GM23248 (cell line): ENCODE measurements around the gene SND1. TPM values are rescaled to one million over a fixed set of nuclear protein-coding genes. Genes with fewer than 3 reads are reported as not detected.

Source experiments
- DNase-seq: peaks from one replicate; pipeline ENCODE4 v3.0.0-alpha.2; 2015
- H2AFZ ChIP-seq: fragments of 200-600 bp; sonication (generic); 2 replicates; pipeline ENCODE4 v1.6.1; 2016; ENCODE audit warnings: antibody characterized with exemption
- H3F3A ChIP-seq: fragments of 200-600 bp; sonication (generic); 2 replicates; pipeline ENCODE4 v1.6.1; 2016; ENCODE audit warnings: mild to moderate bottlenecking, antibody characterized with exemption, mixed run types; ENCODE audit not compliant: insufficient read depth
- H3K27ac ChIP-seq: fragments of 200-600 bp; sonication (generic); 2 replicates; pipeline ENCODE4 v1.5.1; 2016; ENCODE audit warnings: mild to moderate bottlenecking
- H3K27me3 ChIP-seq: fragments of 200-600 bp; sonication (generic); replicated peaks from 2 replicates; pipeline ENCODE4 v1.6.1; 2016; ENCODE audit warnings: mild to moderate bottlenecking; ENCODE audit not compliant: insufficient read depth
- H3K36me3 ChIP-seq: fragments of 200-600 bp; sonication (generic); 2 replicates; pipeline ENCODE4 v1.6.1; 2016; ENCODE audit warnings: low read depth, mild to moderate bottlenecking
- H3K4me1 ChIP-seq: fragments of 200-600 bp; sonication (generic); 2 replicates; pipeline ENCODE4 v1.6.1; 2016; ENCODE audit warnings: mild to moderate bottlenecking; ENCODE audit not compliant: insufficient read depth
- H3K4me2 ChIP-seq: fragments of 200-600 bp; sonication (generic); one replicate; pipeline ENCODE4 v1.6.1; 2016; ENCODE audit warnings: mild to moderate bottlenecking; ENCODE audit not compliant: unreplicated experiment
- H3K4me3 ChIP-seq: fragments of 200-600 bp; sonication (generic); 2 replicates; pipeline ENCODE4 v1.5.1; 2016; ENCODE audit warnings: mild to moderate bottlenecking
- H3K79me2 ChIP-seq: fragments of 200-600 bp; sonication (generic); 2 replicates; pipeline ENCODE4 v1.6.1; 2016; ENCODE audit warnings: mild to moderate bottlenecking; ENCODE audit not compliant: insufficient read depth
- H3K9ac ChIP-seq: fragments of 200-600 bp; sonication (generic); 2 replicates; pipeline ENCODE4 v1.6.1; 2016; ENCODE audit warnings: mild to moderate bottlenecking
- H3K9me2 ChIP-seq: fragments of 200-600 bp; sonication (generic); 2 replicates; pipeline ENCODE4 v1.6.1; 2016; ENCODE audit warnings: mixed run types, mild to moderate bottlenecking, moderate library complexity; ENCODE audit not compliant: insufficient read depth
- H3K9me3 ChIP-seq: fragments of 200-600 bp; sonication (generic); one replicate; pipeline ENCODE4 v1.6.1; 2017; ENCODE audit warnings: low read depth
- H4K20me1 ChIP-seq: fragments of 200-600 bp; sonication (generic); 2 replicates; pipeline ENCODE4 v1.6.0; 2016; ENCODE audit not compliant: insufficient read depth
- EZH2 ChIP-seq: fragments of 200-600 bp; sonication (generic); IDR thresholded peaks from 2 replicates; pipeline ENCODE4 v1.6.1; 2018; ENCODE audit warnings: antibody characterized with exemption, mild to moderate bottlenecking; ENCODE audit not compliant: insufficient read depth, poor library complexity, severe bottlenecking
- EZH2phosphoT487 ChIP-seq: fragments of 200-600 bp; sonication (generic); IDR thresholded peaks from 2 replicates; pipeline ENCODE4 v1.6.1; 2018; ENCODE audit warnings: antibody characterized with exemption, moderate library complexity, mild to moderate bottlenecking, low read depth; ENCODE audit not compliant: insufficient read depth
- WGBS, 2 experiments: methylation state at CpG; one replicate each; pipeline ENCODE4 v1.1.6; 2015 to 2017; ENCODE audit warnings: low lambda C conversion rate in 2 of 2, low coverage in 1 of 2; ENCODE audit errors: missing lambda C conversion rate in 2 of 2; 5-methylcytosine and 5-hydroxymethylcytosine counted together
- in situ Hi-C: fragments of 300-500 bp; cut with MboI; formaldehyde crosslinking; loops from 2 replicates; pipeline ENCODE4 v1.15.0; 2020
- polyA plus RNA-seq: library from polyadenylated mRNA; unstranded; fragments of >200 nt; fragmentation: Nextera tagmentation; extraction: Ambion mirVana; gene quantifications from 2 replicates; pipeline ENCODE4 v1.2.1, GENCODE V29; 2016
- total RNA-seq: library from RNA; depleted of rRNA; stranded (reverse); fragments of >200 nt; shearing (Covaris generic); gene quantifications from 2 replicates; pipeline ENCODE4 v1.2.3, GENCODE V29; 2014

The SND1 gene
- total and polyA plus RNA-seq, 2 experiments from 2014 or later: 128 to 184 TPM

GRCh38 chr7:128036226-128036940, 384.4 kb downstream of the SND1 start:
- Histone ChIP-seq H3K9me3 (no peaks in the 10 kb centered on the region), H3K79me2 (peaks cover 44% of the 10 kb centered on the region), H4K20me1 (no peaks in the 10 kb centered on the region), H3K36me3 (no peaks in the 10 kb centered on the region), H3K9me2 (no peaks in the 10 kb centered on the region), H3K4me3 (no peak overlapping the region), H3K9ac (no peak overlapping the region), H3K4me2 (no peak overlapping the region), H3F3A (0 out of 2 replicates have a peak, but pooled peaks cover 6% of the 10 kb centered on the region), H3K27ac (no peak overlapping the region), H3K27me3 (no peaks in the 10 kb centered on the region), H2AFZ (no peak overlapping the region), H3K4me1 (peaks cover 9% of the 10 kb centered on the region)
- 82 to 86% methylated on average over 4 of the region's 4 CpGs for WGBS, 2 experiments
- no peak for TF ChIP-seq EZH2phosphoT487
- TF ChIP-seq EZH2: no peak
- in situ Hi-C loops: no loop called here
- DNase-seq: no peak

DNA sequence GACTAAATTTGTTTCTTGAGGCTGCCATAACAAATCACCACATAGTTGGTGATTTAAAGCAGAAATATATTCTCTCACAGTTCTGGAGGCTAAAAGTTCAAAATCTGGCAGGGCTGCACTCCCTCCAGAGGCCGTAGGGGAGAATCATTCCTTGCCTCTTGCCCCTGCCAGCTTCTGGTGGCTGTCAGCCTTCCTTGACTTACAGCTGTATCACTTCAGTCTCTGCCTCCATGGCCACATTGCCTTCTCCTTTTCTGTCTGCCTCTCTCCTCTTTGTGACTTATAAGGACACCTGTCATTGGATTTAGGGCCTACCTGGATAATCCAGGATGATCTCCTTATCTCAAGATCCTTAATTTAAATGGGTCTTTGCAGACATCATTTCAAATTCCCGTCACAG, 385.1 kb downstream of the SND1 start:
- in situ Hi-C loops: no loop called here
- H3K4me2 ChIP-seq: no peak overlapping the region
- H3K9me3 ChIP-seq: no peaks in the 10 kb centered on the region
- H3K9me2 ChIP-seq: no peaks in the 10 kb centered on the region
- DNase-seq: no peak
- H3K27me3 ChIP-seq: no peaks in the 10 kb centered on the region
- H3K9ac ChIP-seq: no peak overlapping the region
- 0 out of 2 replicates have a peak, but pooled peaks cover 6% of the 10 kb centered on the region for H3F3A ChIP-seq
- WGBS, 2 experiments: 92 to 100% methylated on average over 2 of the region's 2 CpGs
- no peak overlapping the region for H2AFZ ChIP-seq
- no peak overlapping the region for H3K27ac ChIP-seq
- H3K79me2 ChIP-seq: peaks cover 44% of the 10 kb centered on the region
- H3K4me1 ChIP-seq: peaks cover 13% of the 10 kb centered on the region
- H3K36me3 ChIP-seq: no peaks in the 10 kb centered on the region
- H3K4me3 ChIP-seq: no peak overlapping the region
- H4K20me1 ChIP-seq: no peaks in the 10 kb centered on the region
- TF ChIP-seq EZH2: no peak
- no peak for TF ChIP-seq EZH2phosphoT487

- H2AFZ ChIP-seq: no peak overlapping the region
- in situ Hi-C loops: no loop called here
- H3K79me2 ChIP-seq: peaks cover 42% of the 10 kb centered on the region
- no peak overlapping the region for H3K4me3 ChIP-seq
- peaks cover 9% of the 10 kb centered on the region for H3K4me1 ChIP-seq
- WGBS, 2 experiments: 88 to 91% methylated on average over 8 of the region's 8 CpGs
- no peaks in the 10 kb centered on the region for H3K36me3 ChIP-seq
- H3K9ac ChIP-seq: no peak overlapping the region
- H3K27me3 ChIP-seq: no peaks in the 10 kb centered on the region
- no peaks in the 10 kb centered on the region for H3K9me3 ChIP-seq
- TF ChIP-seq EZH2: no peak
- TF ChIP-seq EZH2phosphoT487: no peak
- H3K4me2 ChIP-seq: no peak overlapping the region
- H3K27ac ChIP-seq: no peak overlapping the region
- 0 out of 2 replicates have a peak, but pooled peaks cover 6% of the 10 kb centered on the region for H3F3A ChIP-seq
- DNase-seq: no peak
- H4K20me1 ChIP-seq: no peaks in the 10 kb centered on the region
- no peaks in the 10 kb centered on the region for H3K9me2 ChIP-seq
Measured at GRCh38 chr7:128037880-128038619, 386.1 kb downstream of the SND1 start.

- Histone ChIP-seq H3K79me2 (peaks cover 32% of the 10 kb centered on the region; the same call in 1 of the 2 replicates), H4K20me1 (no peaks in the 10 kb centered on the region), H3K27me3 (no peaks in the 10 kb centered on the region), H3K9me2 (no peaks in the 10 kb centered on the region), H3K4me2 (no peak overlapping the region), H3K4me1 (peaks cover 9% of the 10 kb centered on the region), H3K27ac (no peak overlapping the region), H3K9ac (no peak overlapping the region), H3K9me3 (no peaks in the 10 kb centered on the region), H3F3A (no peaks in the 10 kb centered on the region), H3K36me3 (no peaks in the 10 kb centered on the region), H2AFZ (no peak overlapping the region), H3K4me3 (no peak overlapping the region)
- WGBS, 2 experiments: 96 to 98% methylated on average over 4 of the region's 4 CpGs
- DNase-seq: no peak
- in situ Hi-C loops: no loop called here
- no peak for TF ChIP-seq EZH2phosphoT487
Measured at GRCh38 chr7:128039544-128039953, 387.6 kb downstream of the SND1 start.
